Neuronal stem cell (in vitro differentiated cells): Measurements from ENCODE around the gene ITPRID1.

Experiments used
- DNase-seq: peaks from one replicate; pipeline ENCODE4 v3.0.0-alpha.2; 2013; ENCODE audit warnings: low spot score
- H2AFZ ChIP-seq: one replicate; pipeline ENCODE4 v1.6.1; 2013; ENCODE audit warnings: mild to moderate bottlenecking, low read length, inconsistent platforms
- H2AK5ac ChIP-seq: 2 replicates; pipeline ENCODE4 v1.6.1; 2013; ENCODE audit warnings: low read depth, mild to moderate bottlenecking, inconsistent platforms, low read length, moderate library complexity, mixed read lengths
- H2BK120ac ChIP-seq: 2 replicates; pipeline ENCODE4 v1.6.1; 2013; ENCODE audit warnings: low read depth, mild to moderate bottlenecking, inconsistent platforms, low read length, moderate library complexity, mixed read lengths
- H2BK12ac ChIP-seq: one replicate; pipeline ENCODE4 v1.6.1; 2013; ENCODE audit warnings: low read length, inconsistent platforms
- H2BK15ac ChIP-seq: 2 replicates; pipeline ENCODE4 v1.6.1; 2013; ENCODE audit warnings: mild to moderate bottlenecking, low read length, inconsistent platforms, mixed read lengths
- H2BK5ac ChIP-seq: one replicate; pipeline ENCODE4 v1.6.1; 2013; ENCODE audit warnings: inconsistent platforms, mild to moderate bottlenecking, low read length, moderate library complexity
- H3K14ac ChIP-seq: one replicate; pipeline ENCODE4 v1.6.1; 2013; ENCODE audit warnings: low read length, inconsistent platforms
- H3K18ac ChIP-seq: 2 replicates; pipeline ENCODE4 v1.6.1; 2013; ENCODE audit warnings: low read length, inconsistent platforms
- H3K23ac ChIP-seq: 2 replicates; pipeline ENCODE4 v1.6.1; 2013; ENCODE audit warnings: low read depth, mild to moderate bottlenecking, mixed read lengths, low read length, inconsistent platforms; ENCODE audit not compliant: poor library complexity
- H3K27ac ChIP-seq: replicated peaks from 3 replicates; pipeline ENCODE4 v1.5.1; 2013; ENCODE audit warnings: low read length, inconsistent platforms
- H3K27me3 ChIP-seq, 3 experiments: 2 replicates each; pipeline ENCODE4 v1.6.1; 2013; ENCODE audit warnings: low read length in 3 of 3, mild to moderate bottlenecking in 2 of 3, inconsistent platforms in 1 of 3, low read depth in 1 of 3, mixed read lengths in 1 of 3, moderate library complexity in 1 of 3; ENCODE audit not compliant: control insufficient read depth in 3 of 3, insufficient read depth in 3 of 3
- H3K36me3 ChIP-seq, 2 donors: replicated peaks in 1 of 2; 2 replicates each; pipeline ENCODE4 v1.6.1; 2013; ENCODE audit warnings: low read length in 2 of 2; ENCODE audit not compliant: control insufficient read depth in 2 of 2, insufficient read depth in 2 of 2
- H3K4ac ChIP-seq: 2 replicates; pipeline ENCODE4 v1.6.1; 2013; ENCODE audit warnings: inconsistent platforms, mild to moderate bottlenecking, low read length, moderate library complexity
- H3K4me1 ChIP-seq, 2 donors: 1 replicate in 1 of 2; 2 replicates in 1 of 2; pipeline ENCODE4 v1.6.1; 2013; ENCODE audit warnings: low read length in 2 of 2, low read depth in 1 of 2; ENCODE audit not compliant: control insufficient read depth in 2 of 2, insufficient read depth in 1 of 2
- H3K4me2 ChIP-seq: one replicate; pipeline ENCODE4 v1.6.1; 2013; ENCODE audit warnings: mild to moderate bottlenecking, low read length, inconsistent platforms; ENCODE audit not compliant: insufficient read depth, poor library complexity, severe bottlenecking
- H3K4me3 ChIP-seq, 2 donors: 2 replicates each; pipeline ENCODE4 v1.5.1; 2013; ENCODE audit warnings: low read length in 2 of 2, mild to moderate bottlenecking in 2 of 2, inconsistent platforms in 1 of 2, moderate library complexity in 1 of 2
- H3K79me1 ChIP-seq: one replicate; pipeline ENCODE4 v1.6.1; 2013; ENCODE audit warnings: low read depth, mild to moderate bottlenecking, inconsistent platforms, low read length, moderate library complexity
- H3K9ac ChIP-seq: one replicate; pipeline ENCODE4 v1.6.1; 2013; ENCODE audit warnings: mild to moderate bottlenecking, low read depth, low read length, inconsistent platforms; ENCODE audit not compliant: poor library complexity
- H3K9me3 ChIP-seq, 2 donors: replicated peaks in 1 of 2; 2 replicates each; pipeline versions ENCODE3 to v1.6.1; 2013; ENCODE audit warnings: low read length in 2 of 2, mild to moderate bottlenecking in 2 of 2, inconsistent platforms in 1 of 2, low read depth in 1 of 2, mixed read lengths in 1 of 2, moderate library complexity in 1 of 2; ENCODE audit not compliant: control insufficient read depth in 2 of 2, insufficient read depth in 1 of 2
- H4K8ac ChIP-seq: one replicate; pipeline ENCODE4 v1.6.1; 2013; ENCODE audit warnings: low read depth, mild to moderate bottlenecking, inconsistent platforms, low read length, moderate library complexity
- H4K91ac ChIP-seq: one replicate; pipeline ENCODE4 v1.6.1; 2013; ENCODE audit warnings: low read length, low read depth, mild to moderate bottlenecking, inconsistent platforms; ENCODE audit not compliant: poor library complexity
- WGBS, 2 donors: extraction: QIAGEN DNeasy Blood & Tissue Kit; methylation state at CpG; one replicate each; pipeline ENCODE4 v1.1.7; 2013; ENCODE audit warnings: missing lambda C conversion rate in 2 of 2, mixed read lengths in 1 of 2; ENCODE audit not compliant: insufficient read length in 2 of 2, insufficient replicate concordance in 1 of 2; ENCODE audit errors: extremely low coverage in 2 of 2; 5-methylcytosine and 5-hydroxymethylcytosine counted together

The ITPRID1 gene

GRCh38 chr7:31687024-31687748 lies 173.3 kb downstream of the ITPRID1 start, which contains the start of gene PPP1R17:
TSS of gene PPP1R17 (plus strand) at chr7:31687215. CDS start at chr7:31692442, 5,227 bp downstream.
- Histone ChIP-seq H3K36me3 (no peaks in the 10 kb centered on the region), H2BK120ac (no peak within 1 kb of the TSS), H4K91ac (no peak within 1 kb of the TSS), H3K79me1 (no peaks in the 10 kb centered on the region), H3K9ac (no peak within 1 kb of the TSS), H2BK12ac (no peak within 1 kb of the TSS), H3K27ac (no peak within 1 kb of the TSS), H3K27me3 (no peaks in the 10 kb centered on the region), H2AK5ac (no peak within 1 kb of the TSS), H3K4me3 (no peak within 1 kb of the TSS), H2BK15ac (no peak within 1 kb of the TSS), H3K4me2 (no peak within 1 kb of the TSS), H4K8ac (no peak within 1 kb of the TSS), H2BK5ac (no peak within 1 kb of the TSS), H3K4me1 (peaks cover 0 to 10% of the 10 kb centered on the region in 2 donors), H3K4ac (no peak within 1 kb of the TSS), H3K14ac (no peak within 1 kb of the TSS), H2AFZ (no peak within 1 kb of the TSS), H3K23ac (no peak within 1 kb of the TSS), H3K9me3 (no peaks in the 10 kb centered on the region), H3K18ac (no peak within 1 kb of the TSS)
- DNase-seq, result peak; percentile 6
- WGBS, 2 donors, result no CpG with 5 or more reads among the region's 14 CpGs

GRCh38 chr7:31688372-31688771 lies 174.5 kb downstream of the ITPRID1 start:
- Histone ChIP-seq H3K4me2 (no peak overlapping the region), H3K9me3 (no peaks in the 10 kb centered on the region), H3K18ac (no peak overlapping the region), H2AK5ac (no peak overlapping the region), H3K4ac (no peak overlapping the region), H3K9ac (no peak overlapping the region), H3K27me3 (no peaks in the 10 kb centered on the region), H3K4me3 (no peak overlapping the region), H3K23ac (no peak overlapping the region), H3K27ac (no peak overlapping the region), H2BK12ac (no peak overlapping the region), H3K36me3 (no peaks in the 10 kb centered on the region), H4K91ac (no peak overlapping the region), H2AFZ (no peak overlapping the region), H3K14ac (no peak overlapping the region), H2BK120ac (no peak overlapping the region), H2BK5ac (no peak overlapping the region), H2BK15ac (no peak overlapping the region), H3K79me1 (no peaks in the 10 kb centered on the region), H3K4me1 (peaks cover 0 to 10% of the 10 kb centered on the region in 2 donors), H4K8ac (no peak overlapping the region)
- DNase-seq, result no peak
- WGBS, 2 donors, result no CpG with 5 or more reads among the region's 3 CpGs

DNA sequence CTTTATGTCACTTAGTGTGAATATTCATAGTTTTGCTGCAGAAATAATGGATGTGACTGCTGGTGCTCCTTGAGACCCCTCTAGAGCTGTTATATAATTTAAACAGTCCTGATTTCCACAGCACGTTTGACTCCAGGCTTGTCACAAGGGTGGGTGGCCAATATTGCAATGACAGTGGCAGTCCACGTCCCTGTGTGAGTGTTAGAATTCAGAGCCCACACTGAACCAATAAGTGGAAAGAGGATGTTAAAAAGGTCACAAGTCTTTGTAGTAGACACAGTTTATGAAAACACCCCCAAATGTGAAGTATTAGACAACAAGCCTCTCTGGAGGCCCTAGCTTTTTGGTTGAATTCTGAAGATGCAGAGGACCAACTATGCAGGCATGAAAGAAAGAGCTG lies 175.1 kb downstream of the ITPRID1 start:
- no peak overlapping the region for H2BK120ac ChIP-seq
- no peak overlapping the region for H3K18ac ChIP-seq
- no peak overlapping the region for H3K14ac ChIP-seq
- no peak overlapping the region for H3K4me3 ChIP-seq
- no peak overlapping the region for H2AK5ac ChIP-seq
- H4K8ac ChIP-seq, result no peak overlapping the region
- H3K9ac ChIP-seq, result no peak overlapping the region
- H2BK12ac ChIP-seq, result no peak overlapping the region
- H3K27ac ChIP-seq, result no peak overlapping the region
- WGBS, 2 donors, result no CpG with 5 or more reads among the region's 2 CpGs
- no peak overlapping the region for H3K4ac ChIP-seq
- no peaks in the 10 kb centered on the region for H3K27me3 ChIP-seq
- peaks cover 0 to 10% of the 10 kb centered on the region in 2 donors for H3K4me1 ChIP-seq
- H3K36me3 ChIP-seq, result no peaks in the 10 kb centered on the region
- no peaks in the 10 kb centered on the region for H3K79me1 ChIP-seq
- no peak for DNase-seq
- H3K23ac ChIP-seq, result no peak overlapping the region
- H2BK15ac ChIP-seq, result no peak overlapping the region
- H3K4me2 ChIP-seq, result no peak overlapping the region
- H3K9me3 ChIP-seq, result no peaks in the 10 kb centered on the region
- H2BK5ac ChIP-seq, result no peak overlapping the region
- no peak overlapping the region for H2AFZ ChIP-seq
- no peak overlapping the region for H4K91ac ChIP-seq

- Histone ChIP-seq H4K91ac (no peak overlapping the region), H3K4me2 (no peak overlapping the region), H2AK5ac (no peak overlapping the region), H3K79me1 (no peaks in the 10 kb centered on the region), H3K9ac (no peak overlapping the region), H3K4me3 (no peak overlapping the region), H3K23ac (no peak overlapping the region), H3K36me3 (no peaks in the 10 kb centered on the region), H2BK15ac (no peak overlapping the region), H3K18ac (no peak overlapping the region), H3K4ac (no peak overlapping the region), H3K4me1 (peaks cover 0 to 10% of the 10 kb centered on the region in 2 donors), H2BK5ac (no peak overlapping the region), H4K8ac (no peak overlapping the region), H3K14ac (no peak overlapping the region), H2AFZ (no peak overlapping the region), H3K27ac (no peak overlapping the region), H2BK120ac (no peak overlapping the region), H2BK12ac (no peak overlapping the region), H3K9me3 (no peaks in the 10 kb centered on the region), H3K27me3 (no peaks in the 10 kb centered on the region)
- no peak for DNase-seq
- WGBS, 2 donors, result no CpG with 5 or more reads among the region's 2 CpGs
Observed at GRCh38 chr7:31690935-31691334, 177.0 kb downstream of the ITPRID1 start.
